Natural killer cell (primary cell): Measurements from ENCODE around the gene PATJ. TPM values are rescaled to one million over a fixed set of nuclear protein-coding genes. Genes with fewer than 3 reads are reported as not detected.

Experiments used
- ATAC-seq, 3 donors: fragments of 150-1000 bp in 2 of 3; fragments of 200-7000 bp in 1 of 3; cut with Tn5 transposase; 1 replicate in 1 of 3; 2 replicates in 2 of 3; pipeline ENCODE4 v1.10.0; 2021; ENCODE audit warnings: mild to moderate bottlenecking in 2 of 3, moderate library complexity in 2 of 3
- DNase-seq, 2 donors: peaks; one replicate each; pipeline versions ENCODE4 v3.0.0 to v3.0.0-alpha.2; 2013 to 2021; ENCODE audit warnings: mixed read lengths in 1 of 2
- H3K27ac ChIP-seq: one replicate; pipeline ENCODE4 v1.5.1; 2013; ENCODE audit warnings: mild to moderate bottlenecking, low read length
- H3K27me3 ChIP-seq: one replicate; pipeline ENCODE4 v1.6.1; 2013; ENCODE audit warnings: low read length; ENCODE audit not compliant: control insufficient read depth, insufficient read depth
- H3K36me3 ChIP-seq: one replicate; pipeline ENCODE4 v1.6.1; 2013; ENCODE audit warnings: low read length; ENCODE audit not compliant: control insufficient read depth, insufficient read depth
- H3K4me1 ChIP-seq: one replicate; pipeline ENCODE4 v1.6.1; 2013; ENCODE audit warnings: low read length; ENCODE audit not compliant: control insufficient read depth, insufficient read depth
- H3K4me3 ChIP-seq: one replicate; pipeline ENCODE4 v1.5.1; 2013; ENCODE audit warnings: low read length
- H3K9me3 ChIP-seq: one replicate; pipeline ENCODE4 v1.6.1; 2013; ENCODE audit warnings: low read length; ENCODE audit not compliant: control insufficient read depth, insufficient read depth
- H3K27ac Mint-ChIP-seq, 2 donors: one replicate each; pipeline ENCODE4 v1.8.0; 2022; ENCODE audit warnings: mild to moderate bottlenecking in 2 of 2, mixed read lengths in 2 of 2, moderate library complexity in 1 of 2
- H3K27me3 Mint-ChIP-seq, 2 donors: one replicate each; pipeline ENCODE4 v1.8.0; 2022; ENCODE audit warnings: low read depth in 2 of 2, mixed read lengths in 2 of 2
- H3K36me3 Mint-ChIP-seq: one replicate; pipeline ENCODE4 v1.8.0; 2022; ENCODE audit warnings: mixed read lengths
- H3K4me1 Mint-ChIP-seq, 2 donors: one replicate each; pipeline ENCODE4 v1.8.0; 2022; ENCODE audit warnings: mixed read lengths in 2 of 2
- H3K4me3 Mint-ChIP-seq: one replicate; pipeline ENCODE4 v1.8.0; 2022; ENCODE audit warnings: mild to moderate bottlenecking, moderate library complexity, mixed read lengths
- H3K9me3 Mint-ChIP-seq, 2 donors: one replicate each; pipeline ENCODE4 v1.8.0; 2022; ENCODE audit warnings: mixed read lengths in 2 of 2
- CTCF ChIP-seq: fragments of 200-600 bp; IDR thresholded peaks from one replicate; pipeline ENCODE4 v1.8.0; 2022; ENCODE audit warnings: antibody characterized with exemption
- WGBS: methylation state at CpG from one replicate; pipeline ENCODE4 v1.1.7; 2013; ENCODE audit warnings: missing lambda C conversion rate; ENCODE audit not compliant: insufficient coverage; 5-methylcytosine and 5-hydroxymethylcytosine counted together
- intact Hi-C: fragments of 100-400 bp; cut with micrococcal nuclease; formaldehyde crosslinking; loops from one replicate; pipeline ENCODE4 v1.14.2; 2022
- total RNA-seq, 4 donors: library from RNA; stranded (reverse); fragments of 120-200 nt in 1 of 4; gene quantifications; one replicate each; pipeline versions ENCODE4 v1.2.3 to v1.2.4, GENCODE V29; 2013 to 2022

PATJ gene
- total RNA-seq, 3 donors from 2014 or later (not counting 1 experiment from before 2014, with no cell fraction given) = 15.0 to 18.5 (median 16.7) TPM

GRCh38 chr1:62076286-62076685, 334.0 kb downstream of the PATJ start:
- WGBS = 83% methylated on average over 1 of the region's 3 CpGs
- H3K9me3 Mint-ChIP-seq = no peaks in the 10 kb centered on the region
- no peaks in the 10 kb centered on the region for H3K36me3 Mint-ChIP-seq
- no peak overlapping the region for H3K27ac Mint-ChIP-seq
- Histone ChIP-seq H3K36me3 (no peaks in the 10 kb centered on the region), H3K27ac (no peak overlapping the region), H3K4me1 (no peaks in the 10 kb centered on the region), H3K4me3 (no peak overlapping the region), H3K27me3 (no peaks in the 10 kb centered on the region), H3K9me3 (no peaks in the 10 kb centered on the region)
- H3K4me1 Mint-ChIP-seq = no peaks in the 10 kb centered on the region
- no peaks in the 10 kb centered on the region for H3K27me3 Mint-ChIP-seq
- H3K4me3 Mint-ChIP-seq = no peak overlapping the region
- ATAC-seq (no peak), DNase-seq (no peak)
- intact Hi-C loops = no loop called here
- TF ChIP-seq CTCF = no peak

GRCh38 chr1:62077821-62078220, 335.5 kb downstream of the PATJ start:
- H3K9me3 ChIP-seq = no peaks in the 10 kb centered on the region
- no peaks in the 10 kb centered on the region for H3K4me1 Mint-ChIP-seq
- H3K27me3 Mint-ChIP-seq = no peaks in the 10 kb centered on the region
- no peak for DNase-seq
- no peaks in the 10 kb centered on the region for H3K4me1 ChIP-seq
- H3K27me3 ChIP-seq = no peaks in the 10 kb centered on the region
- no peaks in the 10 kb centered on the region for H3K9me3 Mint-ChIP-seq
- H3K36me3 ChIP-seq = no peaks in the 10 kb centered on the region
- intact Hi-C loops = no loop called here
- H3K4me3 ChIP-seq = no peak overlapping the region
- no peak overlapping the region for H3K27ac ChIP-seq
- 89% methylated on average over 1 of the region's 1 CpG for WGBS
- H3K27ac Mint-ChIP-seq = no peak overlapping the region
- no peak for TF ChIP-seq CTCF
- ATAC-seq = no peak
- H3K36me3 Mint-ChIP-seq = no peaks in the 10 kb centered on the region
- H3K4me3 Mint-ChIP-seq = no peak overlapping the region

GRCh38 chr1:62082456-62083363, 340.4 kb downstream of the PATJ start:
- peak; percentile 93 for TF ChIP-seq CTCF
- no peak overlapping the region for H3K4me3 Mint-ChIP-seq
- H3K27me3 ChIP-seq = no peaks in the 10 kb centered on the region
- no peak overlapping the region for H3K27ac ChIP-seq
- no peaks in the 10 kb centered on the region for H3K36me3 Mint-ChIP-seq
- ATAC-seq (peak in 2 of 3 donors; percentile 56 to 70), DNase-seq (peak in 1 of 2 donors; percentile 57)
- H3K4me1 ChIP-seq = no peaks in the 10 kb centered on the region
- H3K4me3 ChIP-seq = no peak overlapping the region
- intact Hi-C loops = loop anchor here (2.0 to 5.0 kb wide), 2 partner anchors 325 to 664 kb away; no protein-coding TSS in a partner anchor
- H3K36me3 ChIP-seq = no peaks in the 10 kb centered on the region
- H3K9me3 ChIP-seq = no peaks in the 10 kb centered on the region
- H3K4me1 Mint-ChIP-seq = no peaks in the 10 kb centered on the region
- no peaks in the 10 kb centered on the region for H3K27me3 Mint-ChIP-seq
- H3K9me3 Mint-ChIP-seq = no peaks in the 10 kb centered on the region
- H3K27ac Mint-ChIP-seq = no peak overlapping the region
- WGBS = 85% methylated on average over 12 of the region's 14 CpGs
